ENCODE measurements around the gene CDH23.

Gene CDH23

GRCh38 chr10:71715026-71715425 lies 318.3 kb downstream of the CDH23 start:
- DNase-seq, result no peak

DNA sequence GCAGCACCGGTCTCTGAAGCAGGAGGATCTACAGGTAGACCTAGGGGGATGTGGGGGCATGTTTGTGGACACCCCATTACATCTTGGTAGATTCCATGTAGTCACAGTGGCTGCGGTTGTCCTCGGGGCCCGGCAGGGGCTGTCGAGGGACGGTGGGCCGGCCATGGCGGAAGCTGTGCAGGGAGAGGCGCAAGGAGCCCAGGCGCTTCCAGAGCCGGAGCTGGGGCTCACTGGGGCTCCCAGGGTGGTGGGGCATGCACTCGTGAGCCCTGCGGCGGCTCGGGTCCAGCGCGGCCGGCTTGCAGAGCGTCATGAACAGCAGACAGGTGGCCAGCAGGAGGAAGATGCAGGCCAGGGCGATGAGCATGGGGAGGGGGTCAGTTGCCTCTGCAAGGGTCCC lies 319.1 kb downstream of the CDH23 start:
- DNase-seq, result no peak

DNA sequence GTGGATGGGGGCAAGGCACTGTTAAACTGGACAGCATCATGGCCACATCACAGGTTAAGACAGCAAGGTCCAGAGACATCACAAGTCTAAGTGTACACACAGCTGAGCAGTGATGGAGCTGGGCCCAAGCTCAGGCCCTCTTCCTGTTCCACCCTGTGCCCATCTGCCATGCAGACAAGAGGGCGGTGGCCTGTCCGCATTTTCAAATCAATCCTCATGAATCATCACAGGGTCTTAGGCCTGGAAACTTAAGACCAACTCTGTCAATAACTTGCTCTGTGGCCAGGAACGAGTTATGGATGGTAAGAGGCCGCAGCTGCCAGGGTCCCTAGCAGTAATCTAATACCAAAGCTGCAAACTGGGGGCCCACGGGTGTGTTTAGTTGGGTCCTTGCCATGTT lies 319.7 kb downstream of the CDH23 start:
- DNase-seq, result no peak

GRCh38 chr10:71717056-71717455 lies 320.3 kb downstream of the CDH23 start:
- DNase-seq, result no peak

GRCh38 chr10:71717551-71717951 lies 320.8 kb downstream of the CDH23 start:
- DNase-seq, result no peak

GRCh38 chr10:71718165-71718698 lies 321.5 kb downstream of the CDH23 start:
- no peak for DNase-seq

- no peak for DNase-seq
Measured at GRCh38 chr10:71719042-71719441, 322.3 kb downstream of the CDH23 start.

- DNase-seq, result no peak
Measured at GRCh38 chr10:71719464-71720201, 322.9 kb downstream of the CDH23 start, which contains the start of gene C10orf105. Gene C10orf105 (minus strand): TSS chr10:71719778. CDS start chr10:71716337, 3,441 bp downstream.

DNA sequence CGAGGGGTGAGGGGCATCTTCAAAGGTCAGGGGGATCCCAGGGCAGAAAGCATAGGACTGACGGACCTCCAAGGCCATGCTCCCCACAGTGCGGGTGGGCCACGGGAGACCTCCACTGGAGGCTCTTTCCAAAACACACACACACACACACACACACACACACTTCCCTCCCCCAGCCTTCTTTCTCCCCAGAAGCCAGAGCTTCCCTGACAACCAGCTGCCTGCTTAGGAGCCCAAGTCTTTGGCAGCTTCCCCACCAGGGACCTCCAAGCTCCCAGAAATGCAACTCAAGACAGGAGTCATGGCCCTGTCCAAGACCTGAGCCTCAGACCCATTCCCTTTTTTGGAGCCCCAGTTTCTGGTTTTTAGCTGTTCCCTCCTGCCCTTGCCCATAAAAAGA lies 323.6 kb downstream of the CDH23 start:
- no peak for DNase-seq

DNA sequence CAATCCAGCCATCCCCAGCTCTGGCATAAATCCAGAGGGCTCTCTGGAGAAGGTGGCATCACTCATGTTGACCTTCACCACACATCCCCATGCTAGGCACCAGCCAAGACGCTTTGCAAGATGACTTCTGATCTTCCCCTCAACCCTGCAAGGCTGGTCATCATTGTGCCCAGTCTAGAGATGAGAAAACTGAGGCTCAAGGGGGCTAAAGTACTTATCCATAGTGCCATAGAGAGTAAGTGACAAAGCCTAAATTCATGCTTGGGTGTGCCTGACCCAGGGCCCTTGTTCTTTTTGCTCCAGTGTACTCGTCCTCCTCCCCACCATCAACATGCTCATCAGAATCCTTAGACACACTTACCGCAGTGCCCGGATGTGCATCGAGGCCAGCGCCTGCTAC lies 324.6 kb downstream of the CDH23 start:
- no peak for DNase-seq

DNA sequence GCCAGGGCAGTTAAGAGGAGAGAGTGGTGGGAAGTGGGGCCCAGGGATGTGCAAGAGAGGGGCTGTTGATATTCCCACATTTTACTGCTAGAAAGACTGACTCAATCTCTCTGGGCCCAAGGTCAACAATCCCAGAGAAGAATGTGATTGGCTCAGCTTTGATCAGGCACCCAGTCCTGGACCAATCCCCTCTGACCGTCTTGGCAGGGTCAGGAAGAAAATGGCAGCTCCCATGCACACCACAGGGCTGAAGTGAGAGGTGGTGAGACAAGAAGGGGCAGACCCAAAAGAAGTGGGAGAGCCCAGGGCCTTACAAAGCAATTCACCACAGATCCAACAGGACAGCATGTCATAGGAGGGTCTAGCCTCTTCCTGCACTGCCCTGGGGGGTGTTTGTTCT lies 326.1 kb downstream of the CDH23 start:
- no peak for DNase-seq

DNA sequence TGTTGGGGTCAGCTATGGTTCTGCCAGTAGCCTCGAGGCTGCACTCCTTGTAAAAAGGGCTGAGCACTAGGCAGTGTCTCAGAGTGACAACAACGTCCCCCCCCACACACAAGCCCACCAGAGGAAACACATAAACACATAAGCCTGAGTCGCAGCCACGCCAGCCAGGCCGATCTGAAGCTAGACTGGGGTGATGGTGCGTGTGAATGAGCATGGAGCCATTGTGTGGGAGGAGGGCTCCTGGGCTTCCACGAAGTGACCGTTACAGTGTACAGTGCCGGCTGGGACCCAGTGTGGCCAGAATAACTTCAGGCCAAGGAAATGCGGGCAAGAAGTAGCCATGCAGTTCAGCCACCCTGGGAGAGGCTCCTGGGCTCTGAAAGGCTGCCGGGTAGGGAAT lies 326.6 kb downstream of the CDH23 start:
- DNase-seq, result no peak

DNA sequence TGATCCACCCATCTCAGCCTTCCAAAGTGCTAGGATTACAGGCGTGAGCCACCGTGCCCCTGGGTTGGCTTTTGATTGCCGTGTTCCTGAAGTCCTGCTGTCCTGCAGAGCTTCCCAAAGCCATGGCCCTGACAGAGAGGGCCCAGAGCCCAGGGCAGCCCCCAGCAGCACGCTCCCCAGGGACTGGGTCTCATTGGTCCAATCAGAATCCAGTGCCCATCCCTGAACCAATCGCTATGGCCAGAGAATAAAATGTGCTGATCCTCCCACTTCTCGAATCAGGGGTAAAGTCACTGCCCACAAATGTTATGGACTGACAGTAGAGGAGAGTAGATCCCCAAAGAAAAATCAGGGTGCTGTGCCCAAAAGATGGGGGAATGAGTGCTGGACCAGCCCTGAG lies 327.8 kb downstream of the CDH23 start:
- DNase-seq, result no peak

DNA sequence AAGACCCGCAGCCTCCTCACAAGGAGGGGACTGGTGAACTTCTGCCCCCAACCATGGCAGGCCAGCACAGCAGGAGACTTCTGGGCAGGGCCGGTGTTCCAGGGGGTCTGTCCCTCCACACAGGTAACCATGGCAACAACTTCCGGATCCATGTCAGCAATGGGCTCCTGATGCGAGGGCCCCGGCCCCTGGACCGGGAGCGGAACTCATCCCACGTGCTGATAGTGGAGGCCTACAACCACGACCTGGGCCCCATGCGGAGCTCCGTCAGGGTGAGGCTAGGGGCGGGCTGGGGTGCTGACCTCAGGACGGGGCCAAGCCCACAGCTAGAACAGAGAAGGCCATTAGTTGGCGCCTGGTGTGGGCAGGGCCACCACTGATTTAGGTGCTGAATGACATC lies 328.5 kb downstream of the CDH23 start:
- DNase-seq, result no peak

DNA sequence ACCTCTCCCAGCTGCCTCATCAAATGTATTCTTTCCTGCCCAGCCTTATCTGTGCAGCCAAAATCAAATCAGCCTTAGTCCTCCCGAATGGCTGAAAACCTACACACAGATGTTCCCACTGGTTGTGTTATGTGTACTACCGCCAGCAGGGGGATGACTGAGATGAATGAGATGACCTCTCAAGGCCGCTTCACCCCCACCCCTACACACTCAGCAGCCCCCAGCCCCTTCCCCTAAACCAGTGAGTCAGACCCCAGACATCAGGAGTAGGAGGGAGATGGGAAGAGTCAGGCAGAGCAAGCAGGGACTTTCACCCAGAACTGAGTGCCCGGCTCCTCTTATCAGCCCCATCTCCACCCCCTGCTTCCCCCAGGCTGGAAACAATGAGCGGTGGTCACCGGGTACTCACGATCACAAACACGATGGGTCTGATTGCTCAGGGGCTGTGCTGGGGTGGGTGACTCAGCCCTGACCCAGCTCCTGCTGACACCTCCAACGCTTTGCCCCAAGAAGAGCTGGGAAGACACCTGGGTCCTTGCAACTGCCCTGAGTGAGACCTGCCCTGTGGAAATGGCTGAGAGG lies 329.4 kb downstream of the CDH23 start:
- DNase-seq, result peak; percentile 9

- DNase-seq, result no peak
Measured at GRCh38 chr10:71726580-71727104, 329.9 kb downstream of the CDH23 start.

DNA sequence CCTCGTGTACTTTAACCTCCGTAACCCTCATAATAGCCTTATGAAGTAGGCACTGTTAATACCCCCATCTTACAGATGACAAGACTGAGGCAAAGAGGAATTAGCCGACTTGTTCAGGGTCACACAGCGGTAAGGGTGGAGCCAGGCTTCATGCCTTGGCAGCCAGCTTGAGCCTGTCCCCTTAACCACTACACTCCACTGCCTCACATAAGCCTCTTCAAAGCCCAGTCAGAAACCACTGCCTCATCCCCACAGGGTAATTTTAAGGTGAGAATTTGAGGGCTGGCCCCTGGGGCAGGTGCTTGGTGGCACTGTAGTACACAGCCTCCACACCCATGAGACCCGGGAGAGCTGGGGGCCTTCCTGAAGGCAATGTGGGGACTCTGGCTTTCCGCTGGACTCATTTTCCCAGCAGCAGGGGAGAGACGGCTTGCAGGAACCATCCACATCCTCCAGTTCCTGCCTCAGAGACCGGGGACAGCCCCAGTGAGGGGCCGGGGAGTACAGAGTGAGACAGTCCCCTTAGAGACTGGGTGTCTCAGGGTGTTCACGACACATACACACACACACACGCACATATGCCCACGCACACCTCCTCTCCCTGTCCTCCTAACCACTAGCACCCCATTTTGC lies 330.5 kb downstream of the CDH23 start:
- DNase-seq, result no peak

DNA sequence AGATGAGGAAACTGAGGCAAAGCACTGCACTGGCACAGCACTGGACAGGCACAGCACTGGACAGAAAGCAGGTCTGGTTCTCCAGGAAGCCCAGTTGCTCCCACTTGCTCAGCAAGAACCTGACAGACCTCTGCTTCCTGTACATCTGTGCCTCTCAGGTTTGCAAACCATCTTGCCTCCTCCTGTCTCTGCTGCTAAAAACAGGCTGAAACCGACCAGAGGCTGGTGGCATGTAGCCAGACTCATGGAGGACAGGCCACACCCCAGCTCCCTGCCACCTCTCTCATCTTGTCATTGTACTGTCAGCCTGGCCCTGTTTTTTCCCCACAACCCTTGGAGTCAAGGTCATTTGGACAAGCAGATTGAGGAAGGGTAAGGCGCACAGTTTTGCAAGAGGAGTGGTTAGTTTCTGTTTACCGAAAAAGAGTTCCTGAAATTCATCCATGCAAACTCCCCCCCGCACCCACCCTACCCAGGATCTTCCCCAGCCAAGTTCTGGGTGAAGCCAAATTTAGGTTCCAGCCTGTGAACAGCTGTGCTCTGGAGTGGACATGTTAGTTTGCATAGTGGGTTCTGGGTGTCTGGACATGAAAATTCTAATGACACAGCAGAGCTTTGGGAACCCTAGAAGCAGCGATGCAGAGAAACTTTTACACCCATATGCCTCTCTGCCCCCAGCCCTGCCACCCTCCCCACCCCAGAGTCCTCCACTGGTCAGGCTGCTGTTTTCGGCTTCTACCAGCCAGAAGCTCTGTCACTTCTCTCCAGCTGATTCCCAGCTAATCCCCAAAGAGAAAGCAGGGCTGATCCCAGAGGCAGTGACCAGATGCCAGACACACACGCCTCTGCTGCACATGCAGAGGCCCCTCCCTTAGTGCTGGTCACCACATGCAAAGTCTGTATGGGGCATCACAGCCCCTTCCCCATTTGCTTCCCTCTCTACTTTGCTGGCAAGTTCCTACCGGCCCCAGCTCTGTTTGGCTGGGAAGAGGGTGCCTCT lies 331.3 kb downstream of the CDH23 start:
- DNase-seq, result peak; percentile 80

DNA sequence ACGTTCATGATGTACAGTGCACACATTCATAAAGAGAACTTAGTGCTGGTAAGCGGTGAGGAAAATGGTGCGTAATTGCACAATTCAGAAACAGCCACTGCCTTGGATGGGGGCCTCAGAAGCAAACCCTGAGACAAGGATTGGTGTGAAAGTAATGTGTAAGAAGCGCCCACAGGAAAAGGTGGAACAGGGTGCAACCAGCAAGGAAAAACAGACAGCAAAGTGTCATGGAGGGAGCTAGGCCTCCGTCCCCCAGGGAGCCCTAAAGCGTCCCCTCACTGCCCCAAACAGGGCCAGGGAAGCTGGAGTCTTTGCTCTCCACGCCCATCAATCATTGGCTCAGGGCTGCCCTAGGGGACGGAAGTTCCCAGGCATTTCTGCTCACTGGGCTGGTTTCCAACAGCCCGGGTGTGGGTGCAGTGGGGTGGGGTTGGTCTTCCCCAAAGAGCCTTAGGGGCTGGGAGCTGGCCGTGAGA lies 332.5 kb downstream of the CDH23 start:
- DNase-seq, result peak; percentile 79

DNA sequence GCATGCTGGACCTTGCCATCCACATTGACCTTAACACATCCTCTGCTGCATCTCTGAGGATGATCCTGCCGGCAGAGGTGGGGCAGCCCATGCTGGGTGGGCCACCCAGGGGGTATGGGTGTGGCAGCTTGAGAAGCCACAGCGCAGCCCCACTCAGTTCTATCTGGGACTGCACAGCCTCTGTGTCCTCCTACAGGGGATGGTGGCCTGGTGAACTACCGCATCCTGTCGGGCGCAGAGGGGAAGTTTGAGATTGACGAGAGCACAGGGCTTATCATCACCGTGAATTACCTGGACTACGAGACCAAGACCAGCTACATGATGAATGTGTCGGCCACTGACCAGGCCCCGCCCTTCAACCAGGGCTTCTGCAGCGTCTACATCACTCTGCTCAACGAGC lies 335.1 kb downstream of the CDH23 start:
- no peak for DNase-seq

- DNase-seq, result no peak
Measured at GRCh38 chr10:71734797-71735196, 338.1 kb downstream of the CDH23 start.
